ENCODE measurements around the gene MYO1E. TPM values are rescaled to one million over a fixed set of nuclear protein-coding genes. Genes with fewer than 3 reads are reported as not detected.

The MYO1E gene
- total RNA-seq, 1 donor from 2014 or later: 192 TPM

DNA sequence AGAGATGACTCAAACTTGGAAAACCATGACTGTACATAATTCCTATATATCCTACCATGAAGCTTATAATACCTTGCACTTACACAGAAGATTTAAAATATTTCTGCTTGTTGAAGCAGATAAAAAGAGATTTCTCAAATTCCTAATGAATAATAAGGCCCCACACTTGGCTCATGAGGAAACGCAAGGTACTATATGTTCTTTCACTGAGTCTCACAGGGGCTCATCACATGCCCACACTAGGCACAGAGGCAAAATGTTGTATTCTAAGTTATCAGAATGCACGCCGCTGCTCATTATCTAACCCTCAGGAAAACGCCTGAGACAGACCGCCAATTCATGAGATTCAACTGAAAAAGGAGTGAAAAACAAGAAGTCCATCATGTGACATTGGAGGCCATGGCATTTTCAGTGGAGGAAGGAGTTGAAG, 5.6 kb downstream of the MYO1E start:
- Mint-ChIP-seq H3K27ac (ENCODE audit: unreplicated experiment) (peak overlapping the region; percentile 74), H3K36me3 (ENCODE audit: low read depth) (peaks cover 2% of the 10 kb centered on the region), H3K4me1 (ENCODE audit: low read depth) (peaks cover 63% of the 10 kb centered on the region), H3K9me3 (ENCODE audit: low read depth) (no peaks in the 10 kb centered on the region), H3K27me3 (ENCODE audit: low read depth) (no peaks in the 10 kb centered on the region), H3K4me3 (ENCODE audit: unreplicated experiment) (no peak overlapping the region)
- no peak for DNase-seq (ENCODE audit: low spot score)
- no peak for TF ChIP-seq CTCF (IDR thresholded peaks at IDR 0.05)

DNA sequence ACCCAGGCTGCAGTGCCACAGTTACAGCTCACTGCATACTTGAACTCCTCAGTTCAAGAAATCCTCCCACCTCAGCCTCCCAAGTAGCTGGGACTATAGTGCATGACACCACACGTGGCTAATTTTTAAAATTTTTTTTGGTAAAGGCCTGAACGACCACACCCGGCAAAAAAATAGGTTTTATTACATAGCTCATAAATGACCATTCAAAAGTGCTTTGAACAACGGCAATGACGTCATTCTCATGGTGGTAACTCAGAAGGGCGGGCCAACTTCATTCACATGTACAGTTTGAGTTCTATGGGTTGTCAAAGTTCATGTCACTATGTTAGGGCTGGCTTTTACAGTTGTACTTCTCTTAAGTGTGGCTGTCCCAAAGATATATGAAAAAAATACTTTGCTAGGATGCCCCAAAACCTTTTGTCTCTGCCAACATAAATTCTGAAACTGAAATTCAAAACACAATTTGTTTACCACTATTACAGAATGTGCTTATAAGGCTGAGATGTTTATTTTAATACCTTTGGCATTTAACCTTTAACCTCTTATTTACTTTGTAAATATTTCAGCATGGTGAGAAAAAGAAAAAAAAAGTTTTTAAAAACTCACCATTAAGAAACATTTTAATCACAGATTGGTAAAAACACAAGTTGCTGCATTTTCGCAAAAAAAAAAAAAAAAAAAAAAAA, 6.2 kb downstream of the MYO1E start:
- H3K36me3 Mint-ChIP-seq (ENCODE audit: low read depth): peaks cover 2% of the 10 kb centered on the region
- no peak for DNase-seq (ENCODE audit: low spot score)
- peaks cover 63% of the 10 kb centered on the region for H3K4me1 Mint-ChIP-seq (ENCODE audit: low read depth)
- H3K9me3 Mint-ChIP-seq (ENCODE audit: low read depth): no peaks in the 10 kb centered on the region
- H3K4me3 Mint-ChIP-seq (ENCODE audit: unreplicated experiment): no peak overlapping the region
- peak overlapping the region; percentile 74 for H3K27ac Mint-ChIP-seq (ENCODE audit: unreplicated experiment)
- no peaks in the 10 kb centered on the region for H3K27me3 Mint-ChIP-seq (ENCODE audit: low read depth)
- TF ChIP-seq CTCF (IDR thresholded peaks at IDR 0.05): no peak

DNA sequence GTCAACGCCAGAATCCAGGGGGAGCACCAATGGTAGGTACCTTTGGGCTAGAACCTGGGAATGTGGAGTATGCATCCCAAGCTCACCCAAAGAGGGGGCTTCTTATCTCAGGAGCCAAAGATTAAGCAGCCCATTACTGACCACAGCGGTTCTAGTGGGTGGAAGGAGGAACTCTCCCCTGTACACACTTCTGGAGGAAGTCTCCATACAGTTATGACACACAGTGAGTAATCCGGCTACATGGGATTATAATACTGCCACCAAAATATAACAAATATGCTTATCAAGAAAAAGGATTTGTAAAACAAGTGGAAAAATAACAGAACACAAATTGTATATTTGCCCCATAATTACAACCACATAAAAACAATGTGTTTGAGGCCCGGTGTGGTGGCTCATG, 8.4 kb downstream of the MYO1E start:
- peaks cover 3% of the 10 kb centered on the region for H3K9me3 Mint-ChIP-seq (ENCODE audit: low read depth)
- H3K36me3 Mint-ChIP-seq (ENCODE audit: low read depth): peaks cover 2% of the 10 kb centered on the region
- H3K27ac Mint-ChIP-seq (ENCODE audit: unreplicated experiment): no peak overlapping the region
- TF ChIP-seq CTCF (IDR thresholded peaks at IDR 0.05): no peak
- no peak overlapping the region for H3K4me3 Mint-ChIP-seq (ENCODE audit: unreplicated experiment)
- no peak for DNase-seq (ENCODE audit: low spot score)
- H3K27me3 Mint-ChIP-seq (ENCODE audit: low read depth): no peaks in the 10 kb centered on the region
- H3K4me1 Mint-ChIP-seq (ENCODE audit: low read depth): peaks cover 55% of the 10 kb centered on the region

DNA sequence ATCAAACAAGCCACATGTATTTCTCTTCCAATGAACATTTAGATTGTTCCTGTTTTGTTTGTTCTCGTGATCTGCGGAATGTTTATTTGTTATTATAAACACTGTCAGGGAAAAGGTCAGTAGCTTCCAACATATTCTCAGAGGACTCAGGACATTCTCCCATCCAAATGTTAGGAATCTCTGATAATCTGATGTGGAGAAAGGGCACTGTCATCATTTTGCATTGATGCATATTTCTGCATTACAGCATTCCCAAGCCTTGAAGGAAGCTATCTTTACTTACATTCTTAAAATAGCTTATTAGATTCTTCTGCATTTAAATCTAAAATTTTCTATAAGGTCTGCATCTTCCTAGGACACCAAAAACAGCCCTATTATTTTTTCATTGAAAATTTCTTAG, 10.3 kb downstream of the MYO1E start:
- H3K4me3 Mint-ChIP-seq (ENCODE audit: unreplicated experiment): no peak overlapping the region
- peaks cover 46% of the 10 kb centered on the region for H3K4me1 Mint-ChIP-seq (ENCODE audit: low read depth)
- H3K27ac Mint-ChIP-seq (ENCODE audit: unreplicated experiment): no peak overlapping the region

DNA sequence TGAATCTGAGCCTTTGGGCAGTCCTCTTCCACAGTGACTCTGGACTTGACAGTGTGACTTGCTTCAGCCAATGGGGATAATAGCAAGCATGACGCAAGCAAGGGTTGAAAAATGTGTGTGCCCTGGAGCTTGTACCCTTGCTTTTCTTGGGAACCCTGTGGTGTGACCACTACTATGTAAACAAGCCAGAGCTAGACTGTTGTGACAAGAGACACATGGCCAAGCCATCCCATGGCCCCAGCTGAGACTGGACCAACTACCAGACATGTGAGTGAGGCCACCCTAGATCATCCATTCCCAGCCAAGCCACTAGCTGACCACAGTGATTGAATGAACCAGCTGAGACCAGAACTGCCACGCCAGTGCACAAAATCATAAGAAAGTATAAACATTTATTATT, 11.8 kb downstream of the MYO1E start:
- no peak for TF ChIP-seq CTCF (IDR thresholded peaks at IDR 0.05)
- H3K27me3 Mint-ChIP-seq (ENCODE audit: low read depth): no peaks in the 10 kb centered on the region
- peaks cover 33% of the 10 kb centered on the region for H3K4me1 Mint-ChIP-seq (ENCODE audit: low read depth)
- H3K27ac Mint-ChIP-seq (ENCODE audit: unreplicated experiment): peak overlapping the region; percentile 60
- H3K4me3 Mint-ChIP-seq (ENCODE audit: unreplicated experiment): no peak overlapping the region
- no peak for DNase-seq (ENCODE audit: low spot score)
- H3K36me3 Mint-ChIP-seq (ENCODE audit: low read depth): peaks cover 7% of the 10 kb centered on the region
- H3K9me3 Mint-ChIP-seq (ENCODE audit: low read depth): peaks cover 3% of the 10 kb centered on the region

More for the DNA sequence above, 10.3 kb downstream of the MYO1E start:
- TF ChIP-seq CTCF (IDR thresholded peaks at IDR 0.05): no peak
- peaks cover 3% of the 10 kb centered on the region for H3K9me3 Mint-ChIP-seq (ENCODE audit: low read depth)
- peaks cover 5% of the 10 kb centered on the region for H3K36me3 Mint-ChIP-seq (ENCODE audit: low read depth)
- DNase-seq (ENCODE audit: low spot score): no peak
- no peaks in the 10 kb centered on the region for H3K27me3 Mint-ChIP-seq (ENCODE audit: low read depth)

All from chondrocyte (in vitro differentiated cells).